ENCODE results near the gene SGCA. TPM values are rescaled to one million over a fixed set of nuclear protein-coding genes. Genes with fewer than 3 reads are reported as not detected.

Gene SGCA
- total and polyA plus RNA-seq, 2 of the 13 experiments (the other 11 are each of a cell fraction or from before 2014, with no cell fraction given), result not detected

DNA sequence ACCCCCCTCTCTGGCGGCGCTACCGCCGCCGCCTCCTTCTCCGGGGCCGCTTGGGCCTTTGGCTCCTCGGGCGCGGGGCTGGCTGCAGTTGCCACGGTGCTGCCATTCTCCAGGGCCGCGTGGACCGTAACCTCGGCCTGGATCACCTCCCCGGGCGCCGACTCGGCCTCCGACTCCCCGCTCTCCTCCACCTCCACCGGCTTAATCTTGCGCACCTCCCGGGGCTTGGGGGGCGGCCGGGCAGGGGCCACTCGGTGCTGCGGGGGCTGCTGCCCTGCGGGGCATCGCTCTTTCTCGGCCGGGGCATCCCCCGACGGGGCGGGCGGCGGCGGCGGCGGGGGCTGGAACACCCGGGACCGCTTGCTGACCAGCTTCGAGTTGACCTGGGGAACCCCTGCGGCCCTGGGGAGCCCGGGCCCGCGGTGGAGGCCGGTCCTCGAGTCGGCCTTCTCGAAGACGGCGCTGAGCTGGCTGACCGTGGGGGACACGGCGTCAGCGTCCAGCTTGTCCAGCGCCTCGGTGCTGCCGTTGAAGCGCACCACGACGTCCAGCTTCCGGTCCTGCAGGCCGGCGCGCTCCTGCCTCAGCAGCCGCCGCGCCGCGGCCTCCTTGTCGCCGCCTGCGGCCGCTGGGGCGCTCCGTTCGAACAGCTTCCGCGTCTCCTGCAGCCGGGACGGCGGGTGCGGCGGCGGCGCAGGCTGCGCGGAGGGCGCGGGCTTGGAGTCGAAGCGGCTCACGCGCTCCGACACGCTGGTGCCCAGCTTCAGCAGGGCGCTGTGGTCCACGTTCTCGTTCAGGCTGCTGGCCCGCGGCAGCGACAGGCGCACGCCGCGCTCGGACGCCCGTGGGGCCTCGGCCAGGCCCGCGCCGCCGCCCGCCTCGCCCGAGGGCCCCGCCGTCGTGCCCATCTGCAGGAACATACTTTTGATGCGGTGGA lies 16.1 kb upstream of the SGCA start (continued):
- TF ChIP-seq, protein P1, sequence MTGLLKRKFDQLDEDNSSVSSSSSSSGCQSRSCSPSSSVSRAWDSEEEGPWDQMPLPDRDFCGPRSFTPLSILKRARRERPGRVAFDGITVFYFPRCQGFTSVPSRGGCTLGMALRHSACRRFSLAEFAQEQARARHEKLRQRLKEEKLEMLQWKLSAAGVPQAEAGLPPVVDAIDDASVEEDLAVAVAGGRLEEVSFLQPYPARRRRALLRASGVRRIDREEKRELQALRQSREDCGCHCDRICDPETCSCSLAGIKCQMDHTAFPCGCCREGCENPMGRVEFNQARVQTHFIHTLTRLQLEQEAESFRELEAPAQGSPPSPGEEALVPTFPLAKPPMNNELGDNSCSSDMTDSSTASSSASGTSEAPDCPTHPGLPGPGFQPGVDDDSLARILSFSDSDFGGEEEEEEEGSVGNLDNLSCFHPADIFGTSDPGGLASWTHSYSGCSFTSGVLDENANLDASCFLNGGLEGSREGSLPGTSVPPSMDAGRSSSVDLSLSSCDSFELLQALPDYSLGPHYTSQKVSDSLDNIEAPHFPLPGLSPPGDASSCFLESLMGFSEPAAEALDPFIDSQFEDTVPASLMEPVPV (CRISPR knock-in tag; IDR thresholded peaks at IDR 0.05), result no peak; the same call in 1 of the 2 replicates
- TF ChIP-seq, protein P2, sequence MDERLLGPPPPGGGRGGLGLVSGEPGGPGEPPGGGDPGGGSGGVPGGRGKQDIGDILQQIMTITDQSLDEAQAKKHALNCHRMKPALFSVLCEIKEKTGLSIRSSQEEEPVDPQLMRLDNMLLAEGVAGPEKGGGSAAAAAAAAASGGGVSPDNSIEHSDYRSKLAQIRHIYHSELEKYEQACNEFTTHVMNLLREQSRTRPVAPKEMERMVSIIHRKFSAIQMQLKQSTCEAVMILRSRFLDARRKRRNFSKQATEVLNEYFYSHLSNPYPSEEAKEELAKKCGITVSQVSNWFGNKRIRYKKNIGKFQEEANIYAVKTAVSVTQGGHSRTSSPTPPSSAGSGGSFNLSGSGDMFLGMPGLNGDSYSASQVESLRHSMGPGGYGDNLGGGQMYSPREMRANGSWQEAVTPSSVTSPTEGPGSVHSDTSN (CRISPR knock-in tag; IDR thresholded peaks at IDR 0.05), result no peak
- TF ChIP-seq ZMYM2 (CRISPR knock-in tag; IDR thresholded peaks at IDR 0.05), result 0 out of 2 replicates have a peak, but pooled peaks have one; percentile 53
- no peak for TF ChIP-seq ZNF615 (CRISPR knock-in tag; IDR thresholded peaks at IDR 0.05; ENCODE audit: borderline replicate concordance)
- TF ChIP-seq ZFY (CRISPR knock-in tag; IDR thresholded peaks at IDR 0.05), result peak; percentile 93
- TF ChIP-seq ZBTB21 (CRISPR knock-in tag; IDR thresholded peaks at IDR 0.05), result no peak
- no peak; the same call in 1 of the 2 replicates for TF ChIP-seq ZNF557 (CRISPR knock-in tag; IDR thresholded peaks at IDR 0.05)
- TF ChIP-seq, protein P3, sequence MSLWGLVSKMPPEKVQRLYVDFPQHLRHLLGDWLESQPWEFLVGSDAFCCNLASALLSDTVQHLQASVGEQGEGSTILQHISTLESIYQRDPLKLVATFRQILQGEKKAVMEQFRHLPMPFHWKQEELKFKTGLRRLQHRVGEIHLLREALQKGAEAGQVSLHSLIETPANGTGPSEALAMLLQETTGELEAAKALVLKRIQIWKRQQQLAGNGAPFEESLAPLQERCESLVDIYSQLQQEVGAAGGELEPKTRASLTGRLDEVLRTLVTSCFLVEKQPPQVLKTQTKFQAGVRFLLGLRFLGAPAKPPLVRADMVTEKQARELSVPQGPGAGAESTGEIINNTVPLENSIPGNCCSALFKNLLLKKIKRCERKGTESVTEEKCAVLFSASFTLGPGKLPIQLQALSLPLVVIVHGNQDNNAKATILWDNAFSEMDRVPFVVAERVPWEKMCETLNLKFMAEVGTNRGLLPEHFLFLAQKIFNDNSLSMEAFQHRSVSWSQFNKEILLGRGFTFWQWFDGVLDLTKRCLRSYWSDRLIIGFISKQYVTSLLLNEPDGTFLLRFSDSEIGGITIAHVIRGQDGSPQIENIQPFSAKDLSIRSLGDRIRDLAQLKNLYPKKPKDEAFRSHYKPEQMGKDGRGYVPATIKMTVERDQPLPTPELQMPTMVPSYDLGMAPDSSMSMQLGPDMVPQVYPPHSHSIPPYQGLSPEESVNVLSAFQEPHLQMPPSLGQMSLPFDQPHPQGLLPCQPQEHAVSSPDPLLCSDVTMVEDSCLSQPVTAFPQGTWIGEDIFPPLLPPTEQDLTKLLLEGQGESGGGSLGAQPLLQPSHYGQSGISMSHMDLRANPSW (CRISPR knock-in tag; IDR thresholded peaks at IDR 0.05; ENCODE audit: borderline replicate concordance), result no peak
- TF ChIP-seq, protein P4, sequence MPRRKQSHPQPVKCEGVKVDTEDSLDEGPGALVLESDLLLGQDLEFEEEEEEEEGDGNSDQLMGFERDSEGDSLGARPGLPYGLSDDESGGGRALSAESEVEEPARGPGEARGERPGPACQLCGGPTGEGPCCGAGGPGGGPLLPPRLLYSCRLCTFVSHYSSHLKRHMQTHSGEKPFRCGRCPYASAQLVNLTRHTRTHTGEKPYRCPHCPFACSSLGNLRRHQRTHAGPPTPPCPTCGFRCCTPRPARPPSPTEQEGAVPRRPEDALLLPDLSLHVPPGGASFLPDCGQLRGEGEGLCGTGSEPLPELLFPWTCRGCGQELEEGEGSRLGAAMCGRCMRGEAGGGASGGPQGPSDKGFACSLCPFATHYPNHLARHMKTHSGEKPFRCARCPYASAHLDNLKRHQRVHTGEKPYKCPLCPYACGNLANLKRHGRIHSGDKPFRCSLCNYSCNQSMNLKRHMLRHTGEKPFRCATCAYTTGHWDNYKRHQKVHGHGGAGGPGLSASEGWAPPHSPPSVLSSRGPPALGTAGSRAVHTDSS (CRISPR knock-in tag; conservative IDR thresholded peaks at IDR 0.05), result no peak
- TF ChIP-seq, protein P5, sequence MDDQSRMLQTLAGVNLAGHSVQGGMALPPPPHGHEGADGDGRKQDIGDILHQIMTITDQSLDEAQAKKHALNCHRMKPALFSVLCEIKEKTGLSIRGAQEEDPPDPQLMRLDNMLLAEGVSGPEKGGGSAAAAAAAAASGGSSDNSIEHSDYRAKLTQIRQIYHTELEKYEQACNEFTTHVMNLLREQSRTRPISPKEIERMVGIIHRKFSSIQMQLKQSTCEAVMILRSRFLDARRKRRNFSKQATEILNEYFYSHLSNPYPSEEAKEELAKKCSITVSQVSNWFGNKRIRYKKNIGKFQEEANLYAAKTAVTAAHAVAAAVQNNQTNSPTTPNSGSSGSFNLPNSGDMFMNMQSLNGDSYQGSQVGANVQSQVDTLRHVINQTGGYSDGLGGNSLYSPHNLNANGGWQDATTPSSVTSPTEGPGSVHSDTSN (CRISPR knock-in tag; IDR thresholded peaks at IDR 0.05; ENCODE audit: borderline replicate concordance), result no peak
- TF ChIP-seq ZNF253 (CRISPR knock-in tag; IDR thresholded peaks at IDR 0.05; ENCODE audit: borderline replicate concordance), result peak; percentile 34; the same call in 1 of the 2 replicates
- 0 out of 2 replicates have a peak, but pooled peaks have one; percentile 46 for TF ChIP-seq ZNF383 (CRISPR knock-in tag; IDR thresholded peaks at IDR 0.05; ENCODE audit: borderline replicate concordance)
- no peak for TF ChIP-seq MAFK (conservative IDR thresholded peaks at IDR 0.05 in 1 of 2, IDR thresholded peaks at IDR 0.05 in 1 of 2; ENCODE audit: low read length in 2 of 2)
- no peak for TF ChIP-seq ZNF652 (CRISPR knock-in tag; IDR thresholded peaks at IDR 0.05; ENCODE audit: borderline replicate concordance, low read depth)
- 0 out of 2 replicates have a peak, but pooled peaks have one; percentile 29 for TF ChIP-seq ZNF772 (CRISPR knock-in tag; IDR thresholded peaks at IDR 0.05)
- TF ChIP-seq, protein P6, sequence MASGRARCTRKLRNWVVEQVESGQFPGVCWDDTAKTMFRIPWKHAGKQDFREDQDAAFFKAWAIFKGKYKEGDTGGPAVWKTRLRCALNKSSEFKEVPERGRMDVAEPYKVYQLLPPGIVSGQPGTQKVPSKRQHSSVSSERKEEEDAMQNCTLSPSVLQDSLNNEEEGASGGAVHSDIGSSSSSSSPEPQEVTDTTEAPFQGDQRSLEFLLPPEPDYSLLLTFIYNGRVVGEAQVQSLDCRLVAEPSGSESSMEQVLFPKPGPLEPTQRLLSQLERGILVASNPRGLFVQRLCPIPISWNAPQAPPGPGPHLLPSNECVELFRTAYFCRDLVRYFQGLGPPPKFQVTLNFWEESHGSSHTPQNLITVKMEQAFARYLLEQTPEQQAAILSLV (CRISPR knock-in tag; IDR thresholded peaks at IDR 0.05; ENCODE audit: borderline replicate concordance), result peak; percentile 40; the same call in 1 of the 2 replicates
